GM12865 (cell line): ENCODE measurements around the gene CKM.

ENCODE experiments used
- DNase-seq: peaks from one replicate; pipeline ENCODE4 v3.0.0; 2010; ENCODE audit warnings: low read depth
- H3K4me3 ChIP-seq: 2 replicates; pipeline ENCODE4 v1.5.1; 2011; ENCODE audit warnings: mild to moderate bottlenecking, low read depth, low read length, control low read depth
- TF ChIP-seq, protein P1 (sequence below): IDR thresholded peaks from 2 replicates; pipeline ENCODE4 v1.5.1; 2011; ENCODE audit warnings: low read length, control low read depth, low read depth, inconsistent platforms; ENCODE audit not compliant: insufficient read depth; ENCODE audit errors: missing control alignments

Gene CKM

DNA sequence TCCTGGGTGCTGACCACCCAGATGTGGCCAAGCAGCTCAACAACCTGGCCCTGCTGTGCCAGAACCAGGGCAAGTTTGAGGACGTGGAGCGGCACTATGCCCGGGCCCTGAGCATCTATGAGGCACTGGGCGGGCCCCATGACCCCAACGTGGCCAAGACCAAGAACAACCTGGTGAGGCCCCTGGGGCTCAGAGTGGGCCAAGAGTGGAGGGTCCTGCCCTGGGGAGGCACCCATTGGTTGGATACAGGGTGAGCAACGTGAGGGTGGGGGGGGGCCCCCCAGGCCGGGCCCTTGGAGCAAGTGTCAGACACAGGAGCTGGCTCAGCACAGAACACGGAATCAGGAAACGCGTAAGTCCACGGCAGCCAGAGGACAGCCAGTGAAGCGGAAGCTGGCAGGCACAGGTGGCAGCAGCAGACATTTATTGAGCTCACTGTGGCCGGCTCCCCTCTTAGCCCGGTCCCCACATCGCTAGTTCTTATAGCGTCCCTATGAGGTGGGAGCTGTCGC, 26.8 kb upstream of the CKM start:
- H3K4me3 ChIP-seq = no peak overlapping the region
- TF ChIP-seq, protein P1, sequence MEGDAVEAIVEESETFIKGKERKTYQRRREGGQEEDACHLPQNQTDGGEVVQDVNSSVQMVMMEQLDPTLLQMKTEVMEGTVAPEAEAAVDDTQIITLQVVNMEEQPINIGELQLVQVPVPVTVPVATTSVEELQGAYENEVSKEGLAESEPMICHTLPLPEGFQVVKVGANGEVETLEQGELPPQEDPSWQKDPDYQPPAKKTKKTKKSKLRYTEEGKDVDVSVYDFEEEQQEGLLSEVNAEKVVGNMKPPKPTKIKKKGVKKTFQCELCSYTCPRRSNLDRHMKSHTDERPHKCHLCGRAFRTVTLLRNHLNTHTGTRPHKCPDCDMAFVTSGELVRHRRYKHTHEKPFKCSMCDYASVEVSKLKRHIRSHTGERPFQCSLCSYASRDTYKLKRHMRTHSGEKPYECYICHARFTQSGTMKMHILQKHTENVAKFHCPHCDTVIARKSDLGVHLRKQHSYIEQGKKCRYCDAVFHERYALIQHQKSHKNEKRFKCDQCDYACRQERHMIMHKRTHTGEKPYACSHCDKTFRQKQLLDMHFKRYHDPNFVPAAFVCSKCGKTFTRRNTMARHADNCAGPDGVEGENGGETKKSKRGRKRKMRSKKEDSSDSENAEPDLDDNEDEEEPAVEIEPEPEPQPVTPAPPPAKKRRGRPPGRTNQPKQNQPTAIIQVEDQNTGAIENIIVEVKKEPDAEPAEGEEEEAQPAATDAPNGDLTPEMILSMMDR = no peak
- no peak for DNase-seq

DNA sequence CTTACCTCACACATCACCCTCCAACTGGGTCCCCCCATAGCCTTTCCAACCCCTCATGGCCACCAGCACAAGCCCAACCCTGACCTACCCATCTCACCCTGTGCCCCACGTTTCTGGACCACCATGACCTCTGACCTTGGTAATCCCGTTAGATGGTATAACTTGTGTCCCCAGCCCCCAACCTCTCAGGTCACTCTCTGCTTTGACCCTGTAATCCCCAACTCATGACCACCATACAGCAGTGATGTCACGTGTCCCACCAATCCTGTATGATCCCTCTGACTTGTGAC, 26.4 kb upstream of the CKM start:
- DNase-seq = no peak
- no peak overlapping the region for H3K4me3 ChIP-seq
- TF ChIP-seq, protein P1 = no peak

DNA sequence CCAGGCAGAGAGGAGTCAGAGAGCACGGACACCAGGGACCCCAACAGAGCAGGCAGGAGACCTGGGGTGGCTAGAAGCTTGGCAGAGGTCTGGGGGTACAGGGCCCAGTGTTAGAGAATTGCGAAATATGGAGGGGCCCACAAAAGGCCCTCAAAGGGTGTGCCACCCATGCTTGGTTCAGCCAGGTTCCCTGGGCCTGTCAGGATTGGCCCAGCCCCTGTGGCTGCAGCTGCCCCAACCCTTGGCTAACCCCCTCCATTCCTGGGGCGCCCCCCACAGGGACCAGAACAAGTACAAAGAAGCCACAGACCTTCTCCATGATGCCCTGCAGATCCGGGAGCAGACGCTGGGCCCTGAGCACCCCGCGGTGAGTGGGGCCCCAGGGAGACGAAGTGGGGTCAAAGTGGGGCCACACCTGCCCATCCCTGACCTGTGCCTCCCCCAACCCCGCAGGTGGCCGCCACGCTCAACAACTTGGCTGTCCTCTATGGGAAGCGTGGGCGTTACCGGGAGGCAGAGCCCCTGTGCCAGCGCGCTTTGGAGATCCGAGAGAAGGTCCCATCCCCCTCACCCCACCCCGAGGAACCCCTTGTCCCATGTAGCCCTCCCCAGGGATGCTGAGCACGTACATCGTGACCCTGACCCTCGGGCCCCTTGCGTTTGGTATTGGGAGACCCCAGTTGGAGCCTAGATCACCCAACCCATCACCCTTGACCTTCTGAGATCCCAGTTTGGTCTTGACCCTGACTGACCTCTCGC, 25.9 kb upstream of the CKM start:
- no peak for DNase-seq
- TF ChIP-seq, protein P1 = no peak
- H3K4me3 ChIP-seq = no peak overlapping the region

DNA sequence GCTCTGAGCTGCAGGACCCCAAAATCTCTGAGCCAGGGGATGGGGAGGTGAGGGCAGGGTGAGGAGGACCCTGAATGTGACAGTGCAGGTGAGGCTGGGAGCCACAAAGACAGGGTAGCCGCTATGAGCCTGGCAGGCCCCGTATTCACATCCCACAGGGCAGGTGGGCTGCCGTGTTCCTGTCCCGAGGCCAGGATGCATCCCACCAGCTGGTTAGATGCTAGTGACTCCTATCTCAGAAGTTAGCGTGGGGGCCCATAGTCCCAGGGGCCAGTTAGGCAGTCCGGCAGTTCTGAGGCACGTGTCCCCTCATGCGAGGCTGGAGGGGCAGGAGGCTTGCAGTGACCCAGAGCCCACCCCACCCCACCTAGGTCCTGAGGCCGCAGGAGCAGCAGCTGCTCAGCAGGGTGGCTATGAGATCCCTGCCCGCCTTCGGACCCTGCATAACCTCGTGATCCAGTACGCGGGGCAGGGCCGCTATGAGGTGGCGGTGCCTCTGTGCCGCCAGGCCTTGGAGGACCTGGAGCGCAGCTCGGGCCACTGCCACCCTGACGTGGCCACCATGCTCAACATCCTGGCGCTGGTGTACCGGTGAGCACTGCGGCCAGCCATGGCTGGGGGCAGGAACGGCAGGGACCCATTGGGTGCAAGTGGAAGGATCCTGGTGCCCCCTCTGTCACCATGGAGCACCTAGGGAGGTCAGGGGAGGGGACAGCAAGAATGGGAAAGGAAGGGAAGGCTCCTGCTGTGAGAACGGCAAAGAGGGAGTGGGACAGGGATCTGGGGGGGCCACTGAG, 25.1 kb upstream of the CKM start:
- TF ChIP-seq, protein P1 = no peak
- no peak overlapping the region for H3K4me3 ChIP-seq
- DNase-seq = no peak

DNA sequence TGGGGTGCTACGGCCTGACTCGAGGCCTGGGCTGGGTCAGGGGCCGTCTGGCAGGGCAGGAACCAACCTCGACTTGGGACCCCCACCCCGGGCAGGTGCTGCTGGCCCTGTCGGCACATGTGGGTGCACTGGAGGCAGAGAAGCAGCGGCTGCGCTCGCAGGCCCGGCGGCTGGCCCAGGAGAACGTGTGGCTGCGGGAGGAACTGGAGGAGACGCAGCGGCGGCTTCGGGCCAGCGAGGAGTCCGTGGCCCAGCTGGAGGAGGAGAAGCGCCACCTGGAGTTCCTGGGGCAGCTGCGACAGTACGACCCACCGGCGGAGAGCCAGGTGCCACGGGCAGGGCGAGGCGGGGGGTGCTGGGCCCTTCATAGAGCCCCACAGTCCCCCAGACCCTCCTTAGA, 23.8 kb upstream of the CKM start:
- H3K4me3 ChIP-seq = no peak overlapping the region

DNA sequence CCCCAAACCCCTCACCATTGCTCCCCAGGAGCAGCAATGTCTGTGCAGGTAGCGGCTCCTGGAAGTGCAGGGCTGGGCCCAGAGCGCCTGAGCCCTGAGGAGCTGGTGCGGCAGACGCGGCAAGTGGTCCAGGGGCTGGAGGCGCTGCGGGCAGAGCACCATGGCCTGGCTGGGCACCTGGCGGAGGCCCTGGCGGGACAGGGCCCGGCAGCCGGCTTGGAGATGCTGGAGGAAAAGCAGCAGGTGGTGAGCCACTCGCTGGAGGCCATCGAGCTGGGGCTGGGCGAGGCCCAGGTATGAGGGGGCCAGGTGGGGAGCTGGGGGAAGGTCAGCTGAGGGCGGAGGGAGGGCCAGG, 22.8 kb upstream of the CKM start:
- DNase-seq = no peak
- TF ChIP-seq, protein P1 = no peak
- no peak overlapping the region for H3K4me3 ChIP-seq

More for the DNA sequence above, 23.8 kb upstream of the CKM start:
- TF ChIP-seq, protein P1 = no peak
- no peak for DNase-seq
